OCI-LY3 (cell line): ENCODE measurements around the gene PYGB.

Source experiments
- EZH2phosphoT487 ChIP-seq: fragments of 200-600 bp; shearing (Covaris generic); IDR thresholded peaks from 2 replicates; pipeline ENCODE4 v1.6.1; 2018; ENCODE audit warnings: antibody characterized with exemption, mixed run types, low read depth
- TF ChIP-seq, protein P1 (sequence below): fragments of 200-600, 300-600 bp; sonication (generic); IDR thresholded peaks from 2 replicates; pipeline ENCODE4 v1.5.1; 2014; ENCODE audit warnings: antibody characterized with exemption, low read length, low read depth

DNA sequence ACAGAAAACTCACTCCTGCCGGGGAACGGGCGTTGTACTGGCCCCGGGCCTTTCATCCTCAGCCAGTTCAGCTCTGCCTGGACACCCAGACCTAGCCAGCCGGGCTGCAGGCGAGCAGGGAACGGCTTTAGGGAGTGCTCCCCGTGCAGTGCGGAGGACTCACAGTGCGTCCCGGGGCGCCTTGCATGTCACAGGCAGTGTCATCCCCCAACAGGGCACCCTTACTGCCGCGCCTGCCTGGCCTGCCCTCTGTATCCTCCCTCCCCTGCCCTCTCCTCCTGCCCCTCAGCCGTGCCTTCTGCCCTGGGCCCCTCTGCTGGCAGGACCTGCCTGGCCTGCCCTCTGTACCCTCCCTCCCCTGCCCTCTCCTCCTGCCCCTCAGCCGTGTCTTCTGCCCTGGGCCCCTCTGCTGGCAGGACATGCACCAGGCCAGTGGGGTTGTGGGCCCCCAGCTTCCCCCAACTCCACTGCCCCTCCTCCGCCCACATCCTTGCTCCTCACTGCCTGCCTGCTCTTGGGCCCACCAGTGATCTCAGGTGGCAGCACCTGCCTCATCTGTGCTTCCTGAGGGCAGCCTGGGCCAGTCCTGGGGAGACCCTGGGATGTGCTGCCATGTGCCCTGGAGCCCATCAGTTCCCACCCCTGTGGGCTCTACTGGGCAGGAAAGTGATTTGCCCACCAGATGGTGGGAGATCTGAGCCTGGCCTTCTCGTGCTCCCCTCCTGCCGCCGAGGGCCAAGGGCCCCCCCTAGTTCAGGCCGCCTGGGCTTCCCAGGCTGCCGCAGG lies 43.0 kb downstream of the PYGB start:
- TF ChIP-seq, protein P1, sequence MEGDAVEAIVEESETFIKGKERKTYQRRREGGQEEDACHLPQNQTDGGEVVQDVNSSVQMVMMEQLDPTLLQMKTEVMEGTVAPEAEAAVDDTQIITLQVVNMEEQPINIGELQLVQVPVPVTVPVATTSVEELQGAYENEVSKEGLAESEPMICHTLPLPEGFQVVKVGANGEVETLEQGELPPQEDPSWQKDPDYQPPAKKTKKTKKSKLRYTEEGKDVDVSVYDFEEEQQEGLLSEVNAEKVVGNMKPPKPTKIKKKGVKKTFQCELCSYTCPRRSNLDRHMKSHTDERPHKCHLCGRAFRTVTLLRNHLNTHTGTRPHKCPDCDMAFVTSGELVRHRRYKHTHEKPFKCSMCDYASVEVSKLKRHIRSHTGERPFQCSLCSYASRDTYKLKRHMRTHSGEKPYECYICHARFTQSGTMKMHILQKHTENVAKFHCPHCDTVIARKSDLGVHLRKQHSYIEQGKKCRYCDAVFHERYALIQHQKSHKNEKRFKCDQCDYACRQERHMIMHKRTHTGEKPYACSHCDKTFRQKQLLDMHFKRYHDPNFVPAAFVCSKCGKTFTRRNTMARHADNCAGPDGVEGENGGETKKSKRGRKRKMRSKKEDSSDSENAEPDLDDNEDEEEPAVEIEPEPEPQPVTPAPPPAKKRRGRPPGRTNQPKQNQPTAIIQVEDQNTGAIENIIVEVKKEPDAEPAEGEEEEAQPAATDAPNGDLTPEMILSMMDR = no peak
- no peak for TF ChIP-seq EZH2phosphoT487
